Upper lobe of left lung (tissue), 6 donors: Measurements from ENCODE around the gene PARN. TPM values are rescaled to one million over a fixed set of nuclear protein-coding genes. Genes with fewer than 3 reads are reported as not detected.
"Not testable (repeated sequence)": the region's sequence is repeated elsewhere in the genome, so short reads cannot be mapped to it uniquely, and the experiment has no call there.

Source experiments
- ATAC-seq, 2 donors: fragments of 200-7000 bp; cut with Tn5 transposase; one replicate each; pipeline ENCODE4 v1.9.1; 2022; ENCODE audit warnings: mild to moderate bottlenecking in 2 of 2, moderate library complexity in 2 of 2; ENCODE audit not compliant: low FRiP score in 2 of 2
- DNase-seq, 2 donors: peaks; one replicate each; pipeline ENCODE4 v3.0.0-alpha.2; 2019 to 2020
- H3K27ac ChIP-seq, 4 donors: fragments of 200-600 bp; sonication (generic); one replicate each; pipeline ENCODE4 v1.5.1; 2016 to 2019
- H3K27me3 ChIP-seq, 4 donors: fragments of 200-600 bp; sonication (generic); one replicate each; pipeline ENCODE4 v1.5.1; 2017 to 2019
- H3K36me3 ChIP-seq, 4 donors: fragments of 200-600 bp; sonication (generic); one replicate each; pipeline ENCODE4 v1.5.1; 2016 to 2019
- H3K4me1 ChIP-seq, 4 donors: fragments of 200-600 bp; sonication (generic); one replicate each; pipeline ENCODE4 v1.5.1; 2018 to 2019
- H3K4me3 ChIP-seq, 4 donors: fragments of 200-600 bp; sonication (generic); one replicate each; pipeline ENCODE4 v1.5.1; 2017 to 2019; ENCODE audit warnings: mild to moderate bottlenecking in 2 of 4, moderate library complexity in 1 of 4
- H3K9me3 ChIP-seq, 4 donors: fragments of 200-600 bp; sonication (generic); one replicate each; pipeline ENCODE4 v1.5.1; 2018 to 2019
- CTCF ChIP-seq, 6 experiments: fragments of 450-650 bp in 4 of 6; fragments of 200-600 bp in 2 of 6; sonication (generic) in 2 of 6; IDR thresholded peaks; one replicate each; pipeline ENCODE4 v1.5.1; 2016 to 2019; ENCODE audit warnings: antibody characterized with exemption in 6 of 6
- EP300 ChIP-seq, 4 donors: sonication (generic); formaldehyde crosslinking; IDR thresholded peaks; one replicate each; pipeline ENCODE4 v1.5.1; 2017; ENCODE audit warnings: antibody characterized with exemption in 4 of 4, control low read depth in 2 of 4
- POLR2A ChIP-seq, 4 donors: fragments of 450-650 bp; IDR thresholded peaks; one replicate each; pipeline ENCODE4 v1.5.1; 2016 to 2017; ENCODE audit warnings: antibody characterized with exemption in 4 of 4, mild to moderate bottlenecking in 2 of 4
- POLR2AphosphoS5 ChIP-seq, 2 donors: sonication (generic); formaldehyde crosslinking; IDR thresholded peaks; one replicate each; pipeline ENCODE4 v1.5.1; 2017; ENCODE audit warnings: antibody characterized with exemption in 2 of 2
- WGBS, 2 donors: methylation state at CpG; one replicate each; pipeline ENCODE4 v1.1.5; 2017 to 2018; 5-methylcytosine and 5-hydroxymethylcytosine counted together
- total RNA-seq, 6 donors: library from RNA; depleted of rRNA in 4 of 6; stranded (reverse); fragments of >200 nt in 4 of 6; gene quantifications; one replicate each; pipeline versions ENCODE4 v1.1.0 to v1.2.1, GENCODE V29; 2016 to 2021
- donor health status: DM: no; HTN: no; CAD: no; lungs with moderate emphysema.
- donor health status: DM: no; HTN: yes; CAD: no; lungs with severe emphysema.

The PARN gene
- total RNA-seq, 6 donors from 2014 or later = 25.6 to 133 (median 37.3) TPM

- Histone ChIP-seq H3K9me3 (no peaks in the 10 kb centered on the region), H3K27me3 (no peaks in the 10 kb centered on the region), H3K27ac (no peak overlapping the region), H3K4me1 (peaks cover 0 to 9% (median 3%) of the 10 kb centered on the region in 4 donors), H3K36me3 (peaks cover under 1 to 58% (median 16%) of the 10 kb centered on the region in 4 donors), H3K4me3 (no peak overlapping the region)
- TF ChIP-seq EP300 (IDR thresholded peaks at IDR 0.05) (no peak), POLR2AphosphoS5 (IDR thresholded peaks at IDR 0.05) (no peak), CTCF (IDR thresholded peaks at IDR 0.05) (no peak), POLR2A (IDR thresholded peaks at IDR 0.05) (no peak)
- ATAC-seq = no peak
- no peak for DNase-seq
- 72 to 76% methylated on average over 3 of the region's 3 CpGs for WGBS, 2 donors
Measured at GRCh38 chr16:14548933-14549788, 80.9 kb downstream of the PARN start.

GRCh38 chr16:14545346-14545884 lies 84.6 kb downstream of the PARN start:
- Histone ChIP-seq H3K27ac (no peak overlapping the region), H3K36me3 (peaks cover 0 to 39% (median 7%) of the 10 kb centered on the region in 4 donors), H3K27me3 (no peaks in the 10 kb centered on the region), H3K4me3 (no peak overlapping the region), H3K9me3 (peaks cover 0 to 5% (median 0%) of the 10 kb centered on the region in 4 donors), H3K4me1 (peaks cover 0 to 9% (median 3%) of the 10 kb centered on the region in 4 donors)
- no peak for TF ChIP-seq POLR2A (IDR thresholded peaks at IDR 0.05)
- TF ChIP-seq EP300 (IDR thresholded peaks at IDR 0.05) = no peak
- TF ChIP-seq CTCF (IDR thresholded peaks at IDR 0.05) = no peak
- TF ChIP-seq POLR2AphosphoS5 (IDR thresholded peaks at IDR 0.05) = no peak
- DNase-seq = no peak
- WGBS, 2 donors = 85 to 89% methylated on average over 7 of the region's 7 CpGs
- ATAC-seq = no peak

GRCh38 chr16:14544846-14545245 lies 85.2 kb downstream of the PARN start:
- ATAC-seq, H3K27me3 ChIP-seq, H3K4me1 ChIP-seq, DNase-seq, H3K27ac ChIP-seq, H3K9me3 ChIP-seq, H3K4me3 ChIP-seq: not testable (repeated sequence)
- WGBS, 2 donors = 91 to 94% methylated on average over 4 of the region's 4 CpGs
- peaks cover 0 to 39% (median 7%) of the 10 kb centered on the region in 4 donors for H3K36me3 ChIP-seq

GRCh38 chr16:14539631-14540030 lies 90.4 kb downstream of the PARN start:
- DNase-seq (no peak), ATAC-seq (no peak)
- no peak overlapping the region for H3K4me3 ChIP-seq
- H3K27ac ChIP-seq = no peak overlapping the region
- TF ChIP-seq POLR2A (IDR thresholded peaks at IDR 0.05) (no peak), CTCF (IDR thresholded peaks at IDR 0.05) (no peak), POLR2AphosphoS5 (IDR thresholded peaks at IDR 0.05) (no peak), EP300 (IDR thresholded peaks at IDR 0.05) (no peak)
- H3K27me3 ChIP-seq = no peaks in the 10 kb centered on the region
- H3K9me3 ChIP-seq = peaks cover 0 to 5% (median 0%) of the 10 kb centered on the region in 4 donors
- 88 to 90% methylated on average over 2 of the region's 2 CpGs for WGBS, 2 donors
- H3K36me3 ChIP-seq = peaks cover 0 to 22% (median 7%) of the 10 kb centered on the region in 4 donors
- H3K4me1 ChIP-seq = no peaks in the 10 kb centered on the region

- no peak for TF ChIP-seq POLR2AphosphoS5 (IDR thresholded peaks at IDR 0.05)
- TF ChIP-seq CTCF (IDR thresholded peaks at IDR 0.05) = no peak
- TF ChIP-seq POLR2A (IDR thresholded peaks at IDR 0.05) = no peak
- no peak for TF ChIP-seq EP300 (IDR thresholded peaks at IDR 0.05)
- Histone ChIP-seq H3K4me3 (no peak overlapping the region), H3K27ac (no peak overlapping the region), H3K27me3 (no peaks in the 10 kb centered on the region), H3K36me3 (peaks cover 0 to 20% (median 7%) of the 10 kb centered on the region in 4 donors), H3K9me3 (peaks cover 0 to 5% (median 0%) of the 10 kb centered on the region in 4 donors), H3K4me1 (no peaks in the 10 kb centered on the region)
- ATAC-seq (no peak), DNase-seq (no peak)
- WGBS, 2 donors = 96 to 97% methylated on average over 5 of the region's 5 CpGs
Measured at GRCh38 chr16:14539156-14539555, 90.9 kb downstream of the PARN start.
